Right atrium auricular region (tissue), 2 donors: ENCODE measurements around the gene C14orf180. TPM values are rescaled to one million over a fixed set of nuclear protein-coding genes. Genes with fewer than 3 reads are reported as not detected.

Experiments
- DNase-seq: peaks from one replicate; pipeline ENCODE4 v3.0.0-alpha.2; 2019; ENCODE audit warnings: low spot score
- H3K27ac ChIP-seq, 2 donors: fragments of 200-600 bp; sonication (generic); 1 replicate in 1 of 2; 2 replicates in 1 of 2; pipeline ENCODE4 v1.5.1; 2016 to 2019
- H3K27me3 ChIP-seq, 2 donors: fragments of 200-600 bp; sonication (generic); one replicate each; pipeline versions ENCODE4 v1.5.1 to v1.6.0; 2017 to 2019
- H3K36me3 ChIP-seq: fragments of 200-600 bp; sonication (generic); one replicate; pipeline ENCODE4 v1.5.1; 2016
- H3K4me1 ChIP-seq, 2 donors: fragments of 200-600 bp; sonication (generic); one replicate each; pipeline versions ENCODE4 v1.5.1 to v1.6.0; 2017 to 2019
- H3K4me3 ChIP-seq, 2 donors: fragments of 200-600 bp; sonication (generic); 1 replicate in 1 of 2; 2 replicates in 1 of 2; pipeline ENCODE4 v1.5.1; 2017 to 2019; ENCODE audit warnings: mild to moderate bottlenecking in 1 of 2, moderate library complexity in 1 of 2
- H3K9me3 ChIP-seq, 2 donors: fragments of 200-600 bp; sonication (generic); one replicate each; pipeline ENCODE4 v1.5.1; 2019
- total RNA-seq, 2 donors: library from RNA; depleted of rRNA; stranded (reverse); fragments of >200 nt; gene quantifications; one replicate each; pipeline ENCODE4 v1.1.0, GENCODE V29; 2016
- TF ChIP-seq, protein P1 (sequence below), 2 donors: fragments of 200-600 bp; sonication (generic); IDR thresholded peaks; one replicate each; pipeline ENCODE4 v1.5.1; 2019; ENCODE audit warnings: antibody characterized with exemption in 2 of 2

The C14orf180 gene
- total RNA-seq, 2 donors from 2014 or later: 59.5 to 135 TPM

DNA sequence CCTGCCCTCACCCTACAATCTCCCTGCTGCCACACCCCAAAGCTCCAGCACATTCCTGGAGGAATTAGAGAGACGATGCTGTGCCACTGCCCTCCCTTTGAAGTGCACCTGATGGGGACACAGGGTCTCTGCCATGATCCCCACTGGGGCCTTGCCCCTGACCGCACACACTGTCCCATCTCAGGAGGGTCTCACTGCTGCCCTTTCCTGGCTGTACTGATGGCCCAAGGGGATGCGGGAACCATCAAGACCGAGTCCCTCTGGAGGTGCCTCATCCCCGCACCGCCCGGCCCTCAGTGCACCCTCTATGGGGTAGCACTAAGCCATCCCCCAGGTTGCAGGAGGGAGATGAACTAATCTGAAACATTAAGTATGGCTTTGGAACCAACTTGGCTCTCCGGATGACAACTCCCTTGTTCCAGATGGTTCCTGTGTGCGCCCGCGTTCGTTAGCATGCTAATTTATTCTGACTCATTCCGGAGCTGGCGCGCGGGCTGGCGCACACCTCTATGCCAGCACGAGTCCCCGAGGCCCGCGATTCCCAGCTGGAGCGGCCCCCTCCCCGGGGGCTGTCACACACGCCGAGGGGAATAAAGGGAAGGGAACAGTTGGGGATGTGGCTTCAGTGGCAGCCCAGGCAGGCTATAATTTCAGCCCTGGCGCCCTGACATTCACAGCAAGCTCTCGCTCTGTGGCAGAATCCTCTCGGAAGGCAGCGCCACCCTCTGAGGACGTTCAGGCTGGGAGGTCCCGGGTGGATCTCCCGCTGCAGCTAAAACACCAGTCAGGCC is 34.2 kb upstream of the C14orf180 start:
- peaks cover 0 to 7% of the 10 kb centered on the region in 2 donors for H3K4me1 ChIP-seq
- no peak overlapping the region for H3K4me3 ChIP-seq
- H3K36me3 ChIP-seq: no peaks in the 10 kb centered on the region
- H3K27me3 ChIP-seq: no peaks in the 10 kb centered on the region
- DNase-seq: no peak
- H3K9me3 ChIP-seq: no peaks in the 10 kb centered on the region
- no peak overlapping the region for H3K27ac ChIP-seq
- TF ChIP-seq, protein P1, sequence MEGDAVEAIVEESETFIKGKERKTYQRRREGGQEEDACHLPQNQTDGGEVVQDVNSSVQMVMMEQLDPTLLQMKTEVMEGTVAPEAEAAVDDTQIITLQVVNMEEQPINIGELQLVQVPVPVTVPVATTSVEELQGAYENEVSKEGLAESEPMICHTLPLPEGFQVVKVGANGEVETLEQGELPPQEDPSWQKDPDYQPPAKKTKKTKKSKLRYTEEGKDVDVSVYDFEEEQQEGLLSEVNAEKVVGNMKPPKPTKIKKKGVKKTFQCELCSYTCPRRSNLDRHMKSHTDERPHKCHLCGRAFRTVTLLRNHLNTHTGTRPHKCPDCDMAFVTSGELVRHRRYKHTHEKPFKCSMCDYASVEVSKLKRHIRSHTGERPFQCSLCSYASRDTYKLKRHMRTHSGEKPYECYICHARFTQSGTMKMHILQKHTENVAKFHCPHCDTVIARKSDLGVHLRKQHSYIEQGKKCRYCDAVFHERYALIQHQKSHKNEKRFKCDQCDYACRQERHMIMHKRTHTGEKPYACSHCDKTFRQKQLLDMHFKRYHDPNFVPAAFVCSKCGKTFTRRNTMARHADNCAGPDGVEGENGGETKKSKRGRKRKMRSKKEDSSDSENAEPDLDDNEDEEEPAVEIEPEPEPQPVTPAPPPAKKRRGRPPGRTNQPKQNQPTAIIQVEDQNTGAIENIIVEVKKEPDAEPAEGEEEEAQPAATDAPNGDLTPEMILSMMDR (IDR thresholded peaks at IDR 0.05): no peak

DNA sequence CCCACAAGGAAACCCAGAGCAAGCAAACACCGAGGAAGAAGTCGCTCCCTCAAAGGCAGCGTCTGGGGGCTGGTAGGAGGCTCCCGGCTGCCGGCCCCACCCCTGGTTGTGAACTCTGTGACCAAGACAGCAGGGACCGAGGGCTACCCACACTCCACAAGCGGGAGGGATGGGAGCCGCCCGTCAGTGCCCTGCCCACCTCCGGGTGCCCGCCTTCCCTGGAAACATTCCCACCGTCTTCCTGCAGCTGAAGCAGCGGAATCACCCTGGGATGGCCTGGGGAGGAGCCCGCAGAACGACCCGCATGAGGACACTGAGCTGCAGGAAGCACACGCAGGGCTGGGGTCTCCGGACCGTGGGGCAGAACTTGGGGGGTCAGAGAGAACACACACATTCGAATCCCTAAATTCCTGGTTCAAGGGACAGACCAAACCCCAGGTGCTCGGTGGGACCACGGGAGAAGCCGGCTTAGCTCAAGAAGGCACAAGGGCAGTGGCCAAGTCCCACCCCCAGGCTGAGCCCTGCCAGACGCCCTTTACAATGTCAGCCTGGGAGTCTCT is 33.5 kb upstream of the C14orf180 start:
- H3K4me1 ChIP-seq: peaks cover 0 to 7% of the 10 kb centered on the region in 2 donors
- H3K36me3 ChIP-seq: no peaks in the 10 kb centered on the region
- no peak for DNase-seq
- H3K27me3 ChIP-seq: no peaks in the 10 kb centered on the region
- TF ChIP-seq, protein P1 (IDR thresholded peaks at IDR 0.05): no peak
- no peak overlapping the region for H3K4me3 ChIP-seq
- H3K27ac ChIP-seq: no peak overlapping the region
- no peaks in the 10 kb centered on the region for H3K9me3 ChIP-seq

DNA sequence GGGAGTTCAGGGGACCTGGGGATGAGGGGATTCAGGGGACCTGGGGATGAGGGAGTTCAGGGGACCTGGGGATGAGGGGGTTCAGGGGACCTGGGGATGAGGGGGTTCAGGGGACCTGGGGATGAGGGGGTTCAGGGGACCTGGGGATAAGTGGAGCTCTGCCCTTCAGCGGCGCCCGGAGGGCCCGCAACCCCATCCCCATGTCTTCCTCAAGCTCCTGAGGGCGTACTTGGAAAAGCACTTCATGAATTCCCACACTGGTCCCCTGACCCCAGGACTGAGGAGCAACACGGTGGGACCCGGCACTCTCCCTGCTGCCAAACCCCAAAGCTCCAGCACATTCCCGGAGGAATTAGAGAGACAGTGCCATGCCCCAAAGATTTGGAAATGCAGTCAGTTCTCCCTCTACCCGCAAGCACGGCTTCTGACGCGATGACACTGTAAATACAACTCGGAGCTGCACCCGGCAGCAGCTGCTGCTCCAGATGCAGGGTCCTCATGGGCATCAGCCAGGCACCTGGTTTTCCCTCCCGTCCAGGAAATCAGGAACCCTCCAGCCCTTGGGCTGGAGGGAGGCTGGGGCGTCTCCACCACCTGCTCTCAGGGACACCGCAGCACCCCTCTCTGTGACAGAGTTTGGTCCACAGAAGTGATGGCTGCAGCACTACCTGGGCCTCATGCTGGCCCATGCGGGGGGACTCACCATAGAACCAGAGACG is 32.8 kb upstream of the C14orf180 start:
- Histone ChIP-seq H3K4me1 (peaks cover 0 to 7% of the 10 kb centered on the region in 2 donors), H3K27me3 (no peaks in the 10 kb centered on the region), H3K36me3 (no peaks in the 10 kb centered on the region), H3K27ac (no peak overlapping the region), H3K4me3 (no peak overlapping the region), H3K9me3 (no peaks in the 10 kb centered on the region)
- no peak for DNase-seq
- TF ChIP-seq, protein P1 (IDR thresholded peaks at IDR 0.05): no peak

DNA sequence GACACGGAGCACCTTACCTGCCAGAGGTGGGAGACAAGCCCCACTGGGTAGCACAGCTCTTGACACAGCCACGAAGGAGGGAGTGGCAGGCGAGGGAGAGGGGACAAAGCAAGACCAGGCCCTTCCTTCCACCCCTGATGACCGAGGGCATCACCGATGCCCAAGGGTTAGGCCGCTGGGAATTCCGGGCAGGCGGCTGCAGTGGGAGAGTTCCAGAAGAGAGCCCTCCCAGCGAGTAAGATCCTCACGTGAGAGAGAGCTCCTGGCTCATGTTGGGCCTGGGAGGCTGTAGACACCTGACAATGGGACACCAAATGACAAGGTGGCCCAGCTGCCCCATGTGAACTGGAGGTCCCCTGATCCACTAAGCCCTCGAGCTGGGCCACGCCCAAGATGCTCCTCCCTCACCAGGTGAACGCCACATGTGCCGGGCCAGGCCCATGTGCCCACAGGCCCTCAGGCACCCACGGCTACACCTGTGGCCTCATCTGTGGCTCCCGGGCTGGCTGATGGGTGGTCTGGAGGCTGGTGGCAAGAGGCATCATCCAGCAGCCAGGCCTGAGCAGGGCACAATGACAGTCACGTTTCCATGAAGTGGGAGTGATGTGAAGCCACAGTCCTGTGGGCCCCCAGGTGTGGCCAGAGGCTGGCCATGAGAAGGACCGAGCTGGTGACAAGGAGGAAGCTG is 32.1 kb upstream of the C14orf180 start:
- no peak overlapping the region for H3K27ac ChIP-seq
- H3K36me3 ChIP-seq: no peaks in the 10 kb centered on the region
- TF ChIP-seq, protein P1 (IDR thresholded peaks at IDR 0.05): no peak
- H3K27me3 ChIP-seq: no peaks in the 10 kb centered on the region
- no peak overlapping the region for H3K4me3 ChIP-seq
- DNase-seq: no peak
- peaks cover 0 to 7% of the 10 kb centered on the region in 2 donors for H3K4me1 ChIP-seq
- H3K9me3 ChIP-seq: no peaks in the 10 kb centered on the region

DNA sequence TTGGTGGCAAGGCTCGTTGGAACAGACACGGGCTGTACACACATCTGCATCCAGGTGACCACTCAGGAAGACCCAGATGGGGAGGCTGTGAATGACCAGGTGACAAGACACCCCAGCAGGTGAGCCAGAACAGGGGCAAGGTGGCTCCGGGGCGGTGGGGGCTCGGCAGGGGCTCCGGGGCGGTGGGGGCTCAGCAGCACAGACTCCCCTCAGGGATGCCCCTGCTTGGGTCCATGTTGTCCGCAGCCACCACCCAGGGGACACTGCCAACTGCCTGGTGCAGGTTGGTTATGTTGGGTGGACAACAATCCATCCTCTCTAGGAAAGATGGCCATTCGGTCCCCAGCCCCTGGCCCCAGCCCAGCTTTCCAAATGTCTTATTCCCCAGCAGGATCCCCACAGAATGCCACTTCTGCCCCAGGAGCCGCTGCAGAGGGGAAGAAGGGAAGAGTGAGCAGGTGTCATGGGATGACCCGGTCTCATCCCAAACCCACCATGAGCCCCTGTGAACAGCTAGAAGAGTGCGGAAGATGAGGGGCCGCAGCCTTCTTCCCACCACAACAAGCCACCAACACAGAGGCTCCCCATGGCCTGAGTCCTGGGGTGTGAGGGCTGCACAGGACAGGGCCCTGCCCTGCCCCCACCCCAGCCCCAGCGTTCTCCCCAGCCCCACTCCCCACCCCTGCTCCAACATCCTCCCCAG is 31.4 kb upstream of the C14orf180 start:
- DNase-seq: no peak
- Histone ChIP-seq H3K27ac (no peak overlapping the region), H3K4me1 (peaks cover 0 to 7% of the 10 kb centered on the region in 2 donors), H3K27me3 (no peaks in the 10 kb centered on the region), H3K36me3 (no peaks in the 10 kb centered on the region), H3K9me3 (no peaks in the 10 kb centered on the region), H3K4me3 (no peak overlapping the region)
- TF ChIP-seq, protein P1 (IDR thresholded peaks at IDR 0.05): no peak
